SK-N-SH (cell line): ENCODE data around the gene QSOX1. TPM values are rescaled to one million over a fixed set of nuclear protein-coding genes. Genes with fewer than 3 reads are reported as not detected.
A peak's percentile ranks its signal among the peaks of the same experiment; 100 is the strongest.

Experiments used
- CTCF ChIA-PET: fragments of 300-600, 350-600 bp; formaldehyde crosslinking; extraction: SDS; loops from one replicate; lab custom pipeline; 2021; lab: Yijun Ruan, JAX
- POLR2A ChIA-PET: fragments of 350-600 bp; sonication (Branson Sonifier 250); formaldehyde crosslinking; extraction: SDS; loops from one replicate; lab custom pipeline; 2020; ENCODE audit warnings: antibody characterized with exemption, inconsistent platforms; lab: Yijun Ruan, JAX
- DNase-seq: peaks from one replicate; pipeline ENCODE4 v3.0.0; 2012
- H2AFZ ChIP-seq: fragments of 200-600 bp; sonication (generic); 2 replicates; pipeline ENCODE4 v1.8.1; 2016; ENCODE audit warnings: antibody characterized with exemption, mild to moderate bottlenecking, low read depth
- H3F3A ChIP-seq: fragments of 200-600 bp; sonication (generic); replicated peaks from 2 replicates; pipeline ENCODE3; 2016; ENCODE audit warnings: antibody characterized with exemption, mild to moderate bottlenecking; ENCODE audit not compliant: insufficient read depth
- H3K27ac ChIP-seq, 2 experiments: fragments of 200-500 bp in 1 of 2; fragments of 200-600 bp in 1 of 2; sonication (Bioruptor generic) in 1 of 2; sonication (generic), shearing (Covaris generic) in 1 of 2; 2 replicates each; pipeline versions ENCODE4 v1.5.1 to v1.6.1; 2014 to 2016; ENCODE audit warnings: low read depth in 2 of 2, inconsistent platforms in 1 of 2, low read length in 1 of 2, mild to moderate bottlenecking in 1 of 2, mixed read lengths in 1 of 2
- H3K27me3 ChIP-seq: fragments of 200-600 bp; sonication (generic), shearing (Covaris generic); 2 replicates; pipeline ENCODE4 v1.6.1; 2016; ENCODE audit warnings: mixed run types; ENCODE audit not compliant: insufficient read depth
- H3K36me3 ChIP-seq, 2 experiments: fragments of 200-500 bp in 1 of 2; fragments of 200-600 bp in 1 of 2; sonication (Bioruptor generic) in 1 of 2; sonication (generic) in 1 of 2; replicated peaks in 1 of 2; 2 replicates each; pipeline versions ENCODE3 to v1.5.1; 2014 to 2016; ENCODE audit warnings: low read length in 1 of 2, mild to moderate bottlenecking in 1 of 2; ENCODE audit not compliant: insufficient read depth in 2 of 2, control insufficient read depth in 1 of 2
- H3K4me1 ChIP-seq, 2 experiments: fragments of 200-500 bp in 1 of 2; fragments of 200-600 bp in 1 of 2; sonication (Bioruptor generic) in 1 of 2; sonication (generic), shearing (Covaris generic) in 1 of 2; 2 replicates each; pipeline versions ENCODE4 v1.5.1 to v1.6.1; 2014 to 2016; ENCODE audit warnings: low read depth in 1 of 2, low read length in 1 of 2, mixed run types in 1 of 2; ENCODE audit not compliant: insufficient read depth in 2 of 2, control insufficient read depth in 1 of 2
- H3K4me2 ChIP-seq: fragments of 200-600 bp; sonication (generic), shearing (Covaris generic); 2 replicates; pipeline ENCODE4 v1.6.1; 2017; ENCODE audit warnings: mixed run types
- H3K4me3 ChIP-seq, 2 experiments: fragments of 200-500 bp in 1 of 2; fragments of 200-600 bp in 1 of 2; sonication (Bioruptor generic) in 1 of 2; sonication (generic), shearing (Covaris generic) in 1 of 2; 2 replicates each; pipeline versions ENCODE4 v1.5.1 to v1.8.1; 2014 to 2016; ENCODE audit warnings: low read depth in 2 of 2, inconsistent platforms in 1 of 2, low read length in 1 of 2, mild to moderate bottlenecking in 1 of 2, mixed read lengths in 1 of 2, moderate library complexity in 1 of 2
- H3K79me2 ChIP-seq: fragments of 200-600 bp; sonication (generic); 2 replicates; pipeline ENCODE4 v1.8.1; 2017; ENCODE audit warnings: mild to moderate bottlenecking; ENCODE audit not compliant: insufficient read depth
- H3K9ac ChIP-seq: fragments of 200-600 bp; sonication (generic); 2 replicates; pipeline ENCODE4 v1.6.1; 2017; ENCODE audit warnings: mixed run types
- H3K9me2 ChIP-seq: fragments of 200-600 bp; sonication (generic); 2 replicates; pipeline ENCODE4 v1.6.1; 2017; ENCODE audit warnings: mixed run types
- H3K9me3 ChIP-seq: fragments of 200-600 bp; sonication (generic); 2 replicates; pipeline ENCODE4 v1.6.1; 2017; ENCODE audit warnings: mixed run types, mild to moderate bottlenecking, moderate library complexity
- H4K20me1 ChIP-seq: fragments of 200-600 bp; sonication (generic); 2 replicates; pipeline ENCODE4 v1.6.1; 2017; ENCODE audit warnings: mild to moderate bottlenecking, mixed run types; ENCODE audit not compliant: insufficient read depth
- CHD2 ChIP-seq: fragments of 150-350 bp; IDR thresholded peaks from 2 replicates; pipeline ENCODE4 v1.6.1; 2018; ENCODE audit warnings: low read length; ENCODE audit not compliant: partially characterized antibody
- EP300 ChIP-seq, 2 experiments: IDR thresholded peaks; 2 replicates each; pipeline versions ENCODE4 v1.4.0 to v1.6.1; 2012; ENCODE audit warnings: borderline replicate concordance in 1 of 2, low read depth in 1 of 2, low read length in 1 of 2
- FOSL2 ChIP-seq: IDR thresholded peaks from 2 replicates; pipeline ENCODE4 v1.4.0; 2012; ENCODE audit warnings: low read depth, mild to moderate bottlenecking, moderate library complexity, borderline replicate concordance
- FOXM1 ChIP-seq: IDR thresholded peaks from 2 replicates; pipeline ENCODE4 v1.4.0; 2012; ENCODE audit warnings: low read depth, mild to moderate bottlenecking
- GABPA ChIP-seq: IDR thresholded peaks from 2 replicates; pipeline ENCODE4 v1.4.0; 2012; ENCODE audit warnings: low read depth, mild to moderate bottlenecking
- GATA2 ChIP-seq: sonication (generic); formaldehyde crosslinking; IDR thresholded peaks from 2 replicates; pipeline ENCODE4 v1.5.0; 2020; ENCODE audit warnings: mild to moderate bottlenecking, missing genetic modification reagents
- MXI1 ChIP-seq: IDR thresholded peaks from 2 replicates; pipeline ENCODE4 v1.6.1; 2012; ENCODE audit warnings: mild to moderate bottlenecking, low read depth, low read length, improper control_type of control experiment
- RAD21 ChIP-seq: IDR thresholded peaks from 2 replicates; pipeline ENCODE4 v1.6.1; 2012; ENCODE audit warnings: mild to moderate bottlenecking, low read length
- SIN3A ChIP-seq: IDR thresholded peaks from 2 replicates; pipeline ENCODE4 v1.6.1; 2012; ENCODE audit warnings: low read depth, mild to moderate bottlenecking, low read length, moderate library complexity, borderline replicate concordance
- SMC3 ChIP-seq: IDR thresholded peaks from 2 replicates; pipeline ENCODE4 v1.6.1; 2012; ENCODE audit warnings: low read depth, low read length, improper control_type of control experiment
- WGBS: methylation state at CpG from one replicate; pipeline ENCODE4 v1.1.6; 2017; ENCODE audit warnings: low lambda C conversion rate; 5-methylcytosine and 5-hydroxymethylcytosine counted together
- polyA plus RNA-seq, 3 experiments: library from polyadenylated mRNA; depleted of rRNA; stranded (reverse); fragments of >200 nt; gene quantifications; 2 replicates each; pipeline ENCODE4 v1.2.3, GENCODE V29; 2012
- TF ChIP-seq, protein P1 (sequence below): fragments of 200-600 bp; sonication (generic); IDR thresholded peaks from 2 replicates; pipeline ENCODE4 v1.6.1; 2017; ENCODE audit warnings: antibody characterized with exemption, mild to moderate bottlenecking, moderate library complexity
- TF ChIP-seq, protein P2 (sequence below): fragments of 150-350 bp; IDR thresholded peaks from 2 replicates; pipeline ENCODE4 v1.6.1; 2017; ENCODE audit warnings: antibody characterized with exemption, low read length, low read depth, borderline replicate concordance
- TF ChIP-seq, protein P3 (sequence below): fragments of 150-350 bp; IDR thresholded peaks from 2 replicates; pipeline ENCODE4 v1.6.1; 2016; ENCODE audit warnings: mild to moderate bottlenecking, low read depth, low read length
- TF ChIP-seq, protein P4 (sequence below): IDR thresholded peaks from 2 replicates; pipeline ENCODE4 v1.4.0; 2012; ENCODE audit warnings: low read depth
- TF ChIP-seq, protein P5 (sequence below): IDR thresholded peaks from 2 replicates; pipeline ENCODE4; 2012

The QSOX1 gene
- polyA plus RNA-seq, 1 of the 3 experiments (the other 2 are of a cell fraction), result 359 TPM

DNA sequence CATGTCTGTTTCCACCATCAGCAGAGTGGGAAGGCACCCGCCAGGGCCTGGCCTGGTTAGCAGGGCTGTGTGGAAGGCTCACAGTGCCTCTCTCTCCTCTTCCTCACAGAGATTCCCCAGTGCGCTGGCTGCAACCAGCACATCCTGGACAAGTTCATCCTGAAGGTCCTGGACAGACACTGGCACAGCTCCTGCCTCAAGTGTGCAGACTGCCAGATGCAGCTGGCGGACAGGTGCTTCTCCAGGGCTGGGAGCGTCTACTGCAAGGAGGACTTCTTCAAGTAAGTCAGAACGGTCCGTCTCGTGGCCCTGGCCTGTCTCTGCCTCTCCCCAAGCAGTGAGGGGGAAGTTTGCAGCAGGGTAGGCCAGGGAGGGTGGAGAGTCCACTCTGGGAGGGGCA, 93.5 kb downstream of the QSOX1 start:
- ChIA-PET POLR2A (no interaction called here), CTCF (interaction anchor here (0.8 to 1.7 kb wide), 9 partner anchors 23 to 234 kb away, joined by 3 to 8 read pairs (median 3); no protein-coding TSS in a partner anchor)
- WGBS, result 76% methylated on average over 6 of the region's 7 CpGs

DNA sequence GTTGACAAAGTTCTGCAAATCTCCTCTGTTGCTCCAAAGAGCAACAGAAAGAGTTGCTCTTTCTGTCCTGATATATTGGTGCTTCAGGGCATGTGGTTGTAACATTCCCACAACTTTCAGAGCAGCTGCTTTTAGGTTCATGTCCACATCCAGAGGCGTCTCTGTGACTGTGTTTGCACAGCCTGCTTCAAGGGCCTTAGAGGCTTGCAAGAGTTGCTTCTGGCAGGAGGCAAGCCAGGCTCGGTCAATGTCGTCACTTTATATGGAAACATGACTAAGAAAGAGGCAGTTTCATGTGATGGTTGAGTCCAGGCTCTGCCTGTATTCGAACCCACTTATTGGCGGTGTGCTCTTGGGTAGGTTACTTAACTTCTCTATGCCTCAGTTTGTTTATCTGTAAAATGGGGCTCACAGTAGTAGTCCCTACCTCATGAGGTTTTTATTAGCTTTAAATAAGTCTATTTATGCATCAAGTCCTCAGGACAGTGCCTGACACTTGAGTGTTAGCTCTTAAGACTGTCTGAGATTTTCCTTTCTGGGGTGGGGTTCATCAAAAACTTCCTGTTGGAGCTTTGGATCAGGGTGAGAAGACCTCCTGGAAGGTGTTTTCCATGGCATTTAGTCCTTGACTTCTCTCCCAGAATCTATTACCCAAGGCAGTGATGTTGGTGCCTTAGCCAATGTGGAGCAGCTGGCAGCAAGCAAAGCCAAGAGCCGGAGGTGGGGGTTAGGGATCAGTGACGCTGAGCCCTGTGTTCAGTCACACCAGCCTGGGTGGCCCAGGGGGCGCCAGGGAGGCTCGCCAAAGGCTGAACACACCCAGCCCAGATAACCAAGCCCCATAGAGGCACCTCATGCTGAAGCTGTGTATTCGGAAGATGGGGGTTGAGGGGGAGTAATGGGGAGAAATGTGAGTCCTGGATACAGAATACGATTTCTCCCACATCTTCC, 94.3 kb downstream of the QSOX1 start:
- Histone ChIP-seq H3K4me1 (peaks cover 0 to 2% of the 10 kb centered on the region in 2 experiments; a peak in 1 of 4 replicates), H3K9ac (no peak overlapping the region), H3K27me3 (no peaks in the 10 kb centered on the region), H2AFZ (no peak overlapping the region), H3K4me2 (no peak overlapping the region), H3K4me3 (no peak overlapping the region), H3K9me3 (no peaks in the 10 kb centered on the region), H3K9me2 (no peaks in the 10 kb centered on the region), H3K79me2 (no peaks in the 10 kb centered on the region), H4K20me1 (no peaks in the 10 kb centered on the region), H3K36me3 (no peaks in the 10 kb centered on the region), H3F3A (no peaks in the 10 kb centered on the region), H3K27ac (no peak overlapping the region)
- ChIA-PET CTCF (interaction anchor here (0.9 to 1.9 kb wide), 9 partner anchors 11 to 235 kb away, joined by 3 to 8 read pairs (median 5); no protein-coding TSS in a partner anchor), POLR2A (no interaction called here)
- whole genome bisulfite sequencing, result 71% methylated on average over 8 of the region's 11 CpGs
- peak; percentile 58 for DNase-seq
- TF ChIP-seq FOXM1 (no peak), RAD21 (no peak), MXI1 (no peak), GABPA (no peak), FOSL2 (no peak), SIN3A (no peak), CHD2 (no peak), EP300 (IDR thresholded peaks at IDR 0.05; ENCODE audit: borderline replicate concordance in 1 of 2, low read depth in 1 of 2, low read length in 1 of 2) (no peak)
- TF ChIP-seq, protein P1, sequence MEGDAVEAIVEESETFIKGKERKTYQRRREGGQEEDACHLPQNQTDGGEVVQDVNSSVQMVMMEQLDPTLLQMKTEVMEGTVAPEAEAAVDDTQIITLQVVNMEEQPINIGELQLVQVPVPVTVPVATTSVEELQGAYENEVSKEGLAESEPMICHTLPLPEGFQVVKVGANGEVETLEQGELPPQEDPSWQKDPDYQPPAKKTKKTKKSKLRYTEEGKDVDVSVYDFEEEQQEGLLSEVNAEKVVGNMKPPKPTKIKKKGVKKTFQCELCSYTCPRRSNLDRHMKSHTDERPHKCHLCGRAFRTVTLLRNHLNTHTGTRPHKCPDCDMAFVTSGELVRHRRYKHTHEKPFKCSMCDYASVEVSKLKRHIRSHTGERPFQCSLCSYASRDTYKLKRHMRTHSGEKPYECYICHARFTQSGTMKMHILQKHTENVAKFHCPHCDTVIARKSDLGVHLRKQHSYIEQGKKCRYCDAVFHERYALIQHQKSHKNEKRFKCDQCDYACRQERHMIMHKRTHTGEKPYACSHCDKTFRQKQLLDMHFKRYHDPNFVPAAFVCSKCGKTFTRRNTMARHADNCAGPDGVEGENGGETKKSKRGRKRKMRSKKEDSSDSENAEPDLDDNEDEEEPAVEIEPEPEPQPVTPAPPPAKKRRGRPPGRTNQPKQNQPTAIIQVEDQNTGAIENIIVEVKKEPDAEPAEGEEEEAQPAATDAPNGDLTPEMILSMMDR, result no peak; the same call in 1 of the 2 replicates
- TF ChIP-seq, protein P2, sequence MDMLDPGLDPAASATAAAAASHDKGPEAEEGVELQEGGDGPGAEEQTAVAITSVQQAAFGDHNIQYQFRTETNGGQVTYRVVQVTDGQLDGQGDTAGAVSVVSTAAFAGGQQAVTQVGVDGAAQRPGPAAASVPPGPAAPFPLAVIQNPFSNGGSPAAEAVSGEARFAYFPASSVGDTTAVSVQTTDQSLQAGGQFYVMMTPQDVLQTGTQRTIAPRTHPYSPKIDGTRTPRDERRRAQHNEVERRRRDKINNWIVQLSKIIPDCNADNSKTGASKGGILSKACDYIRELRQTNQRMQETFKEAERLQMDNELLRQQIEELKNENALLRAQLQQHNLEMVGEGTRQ, result no peak
- TF ChIP-seq, protein P3, sequence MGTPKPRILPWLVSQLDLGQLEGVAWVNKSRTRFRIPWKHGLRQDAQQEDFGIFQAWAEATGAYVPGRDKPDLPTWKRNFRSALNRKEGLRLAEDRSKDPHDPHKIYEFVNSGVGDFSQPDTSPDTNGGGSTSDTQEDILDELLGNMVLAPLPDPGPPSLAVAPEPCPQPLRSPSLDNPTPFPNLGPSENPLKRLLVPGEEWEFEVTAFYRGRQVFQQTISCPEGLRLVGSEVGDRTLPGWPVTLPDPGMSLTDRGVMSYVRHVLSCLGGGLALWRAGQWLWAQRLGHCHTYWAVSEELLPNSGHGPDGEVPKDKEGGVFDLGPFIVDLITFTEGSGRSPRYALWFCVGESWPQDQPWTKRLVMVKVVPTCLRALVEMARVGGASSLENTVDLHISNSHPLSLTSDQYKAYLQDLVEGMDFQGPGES, result no peak

More for the DNA sequence above, 93.5 kb downstream of the QSOX1 start:
- no peaks in the 10 kb centered on the region for H3K9me2 ChIP-seq
- TF ChIP-seq, protein P4, sequence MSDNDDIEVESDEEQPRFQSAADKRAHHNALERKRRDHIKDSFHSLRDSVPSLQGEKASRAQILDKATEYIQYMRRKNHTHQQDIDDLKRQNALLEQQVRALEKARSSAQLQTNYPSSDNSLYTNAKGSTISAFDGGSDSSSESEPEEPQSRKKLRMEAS, result no peak
- TF ChIP-seq GATA2 (CRISPR knock-in tag), result no peak
- TF ChIP-seq, protein P3, result no peak
- no peak for TF ChIP-seq SMC3
- TF ChIP-seq, protein P5, sequence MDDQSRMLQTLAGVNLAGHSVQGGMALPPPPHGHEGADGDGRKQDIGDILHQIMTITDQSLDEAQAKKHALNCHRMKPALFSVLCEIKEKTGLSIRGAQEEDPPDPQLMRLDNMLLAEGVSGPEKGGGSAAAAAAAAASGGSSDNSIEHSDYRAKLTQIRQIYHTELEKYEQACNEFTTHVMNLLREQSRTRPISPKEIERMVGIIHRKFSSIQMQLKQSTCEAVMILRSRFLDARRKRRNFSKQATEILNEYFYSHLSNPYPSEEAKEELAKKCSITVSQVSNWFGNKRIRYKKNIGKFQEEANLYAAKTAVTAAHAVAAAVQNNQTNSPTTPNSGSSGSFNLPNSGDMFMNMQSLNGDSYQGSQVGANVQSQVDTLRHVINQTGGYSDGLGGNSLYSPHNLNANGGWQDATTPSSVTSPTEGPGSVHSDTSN, result no peak
- no peak for TF ChIP-seq RAD21
- no peaks in the 10 kb centered on the region for H4K20me1 ChIP-seq
- no peak for DNase-seq
- no peaks in the 10 kb centered on the region for H3K9me3 ChIP-seq
- H3F3A ChIP-seq, result no peaks in the 10 kb centered on the region
- no peak overlapping the region for H3K27ac ChIP-seq
- no peak overlapping the region for H3K4me3 ChIP-seq
- no peaks in the 10 kb centered on the region for H3K27me3 ChIP-seq
- H3K36me3 ChIP-seq, result no peaks in the 10 kb centered on the region
- H3K79me2 ChIP-seq, result no peaks in the 10 kb centered on the region
- H2AFZ ChIP-seq, result no peak overlapping the region
- H3K4me1 ChIP-seq, result peaks cover 0 to 2% of the 10 kb centered on the region in 2 experiments; a peak in 1 of 4 replicates
- H3K9ac ChIP-seq, result no peak overlapping the region
- no peak overlapping the region for H3K4me2 ChIP-seq
